Measurements from ENCODE around the gene ACTR3C. TPM values are rescaled to one million over a fixed set of nuclear protein-coding genes. Genes with fewer than 3 reads are reported as not detected.

ACTR3C gene
- total RNA-seq, 1 experiment from 2014 or later = 2.2 TPM

GRCh38 chr7:150345012-150345411 is 21.7 kb upstream of the ACTR3C start:
- no peak overlapping the region for H2BK5ac ChIP-seq (ENCODE audit: insufficient read length, low read length)
- Mint-ChIP-seq H3K36me3 (ENCODE audit: insufficient read depth in 1 of 3, low read depth in 3 of 3) (peaks cover 3 to 18% (median 12%) of the 10 kb centered on the region in 3 experiments), H3K4me1 (peaks cover 21 to 24% of the 10 kb centered on the region in 2 experiments), H3K4me3 (no peak overlapping the region), H3K9me3 (peaks cover 15 to 23% of the 10 kb centered on the region in 2 experiments), H3K27ac (no peak overlapping the region), H3K27me3 (ENCODE audit: low read depth) (peaks cover 57% of the 10 kb centered on the region)
- H3K14ac ChIP-seq (ENCODE audit: insufficient read depth, low read length) = no peak overlapping the region
- H2BK20ac ChIP-seq (ENCODE audit: low read depth, low read length, poor library complexity, severe bottlenecking) = no peak overlapping the region
- H3K9ac ChIP-seq (ENCODE audit: extremely low read depth, insufficient read length, low read length) = no peak overlapping the region
- H3K23me2 ChIP-seq (ENCODE audit: insufficient read length, low read depth, low read length, poor library complexity, severe bottlenecking) = peaks cover 14% of the 10 kb centered on the region
- H2BK15ac ChIP-seq (ENCODE audit: low read depth, low read length) = no peak overlapping the region
- H3K23ac ChIP-seq (ENCODE audit: insufficient read length, low read depth, low read length) = no peak overlapping the region
- no peak for TF ChIP-seq CTCF (conservative IDR thresholded peaks at IDR 0.05)
- H3K79me1 ChIP-seq (ENCODE audit: insufficient read depth, low read depth, low read length, poor library complexity, severe bottlenecking) = no peaks in the 10 kb centered on the region
- no peak overlapping the region for H4K5ac ChIP-seq (ENCODE audit: insufficient read length, low read depth, low read length)
- no peaks in the 10 kb centered on the region for H3K4me1 ChIP-seq (ENCODE audit: insufficient read depth, low read length)
- H4K91ac ChIP-seq (ENCODE audit: insufficient read length, low read depth, low read length) = no peak overlapping the region
- H3K4me2 ChIP-seq (ENCODE audit: insufficient read depth, insufficient read length, low read length) = no peak overlapping the region
- H3K27ac ChIP-seq (ENCODE audit: insufficient read length, low read depth, low read length) = no peak overlapping the region
- H2BK12ac ChIP-seq (ENCODE audit: insufficient read length, low read depth, low read length) = no peak overlapping the region
- H3K18ac ChIP-seq (ENCODE audit: insufficient read length, low read depth, low read length) = no peak overlapping the region
- no peak overlapping the region for H3K4ac ChIP-seq (ENCODE audit: low read depth, low read length)
- DNase-seq = no peak
- no peaks in the 10 kb centered on the region for H3K79me2 ChIP-seq (ENCODE audit: insufficient read depth, low read length)
- peaks cover 16% of the 10 kb centered on the region for H3K27me3 ChIP-seq (ENCODE audit: insufficient read depth, low read length)
- H3T11ph ChIP-seq (ENCODE audit: low read length) = no peak overlapping the region
- H3K9me3 ChIP-seq (ENCODE audit: control insufficient read depth, low read depth, low read length) = peaks cover 7% of the 10 kb centered on the region
- WGBS (ENCODE audit: extremely low coverage, insufficient read length, low lambda C conversion rate) = no CpG with 5 or more reads among the region's 1 CpG
- no peak overlapping the region for H4K8ac ChIP-seq (replicated peaks; ENCODE audit: insufficient read length, low read depth, low read length)
- no peak overlapping the region for H2BK120ac ChIP-seq (ENCODE audit: low read depth, low read length, poor library complexity, severe bottlenecking)
- no peak overlapping the region for H3K56ac ChIP-seq (ENCODE audit: insufficient read length, low read depth, low read length)
- H2AK5ac ChIP-seq (ENCODE audit: insufficient read length, low read length) = no peak overlapping the region
- H2AFZ ChIP-seq (ENCODE audit: low read length) = no peak overlapping the region
- no peaks in the 10 kb centered on the region for H4K20me1 ChIP-seq (ENCODE audit: control insufficient read depth, insufficient read depth, insufficient read length)

Measured in H9 (cell line).